Measurements from ENCODE around the gene LMAN1. TPM values are rescaled to one million over a fixed set of nuclear protein-coding genes. Genes with fewer than 3 reads are reported as not detected.

The LMAN1 gene
- total RNA-seq, 4 donors from 2014 or later = 122 to 198 (median 170) TPM

- H3K9me3 ChIP-seq = no peaks in the 10 kb centered on the region
- H3K4me3 ChIP-seq (replicated peaks in 1 of 3) = no peak overlapping the region
- DNase-seq = no peak
- WGBS, 2 donors = 53 to 60% methylated on average over 6 of the region's 6 CpGs
- no peaks in the 10 kb centered on the region for H3K27me3 ChIP-seq
- H3K36me3 ChIP-seq = no peaks in the 10 kb centered on the region
- no peak overlapping the region for H3K27ac ChIP-seq
- no peaks in the 10 kb centered on the region for H3K4me1 ChIP-seq
- intact Hi-C loops (cut with DNase I) = no loop called here
- TF ChIP-seq CTCF (IDR thresholded peaks at IDR 0.05) = no peak
- no peak for TF ChIP-seq POLR2A (IDR thresholded peaks at IDR 0.05)
These were observed 24.8 kb upstream of the LMAN1 start for GRCh38 chr18:59383851-59384250.

- 84 to 89% methylated on average over 7 of the region's 7 CpGs for WGBS, 2 donors
- Histone ChIP-seq H3K27ac (no peak overlapping the region), H3K4me1 (no peaks in the 10 kb centered on the region), H3K27me3 (no peaks in the 10 kb centered on the region), H3K36me3 (no peaks in the 10 kb centered on the region), H3K4me3 (replicated peaks in 1 of 3) (no peak overlapping the region), H3K9me3 (no peaks in the 10 kb centered on the region)
- intact Hi-C loops (cut with DNase I) = no loop called here
- TF ChIP-seq CTCF (IDR thresholded peaks at IDR 0.05) (no peak), POLR2A (IDR thresholded peaks at IDR 0.05) (no peak)
- no peak for DNase-seq
These were observed 23.3 kb upstream of the LMAN1 start for GRCh38 chr18:59382383-59382782.

DNA sequence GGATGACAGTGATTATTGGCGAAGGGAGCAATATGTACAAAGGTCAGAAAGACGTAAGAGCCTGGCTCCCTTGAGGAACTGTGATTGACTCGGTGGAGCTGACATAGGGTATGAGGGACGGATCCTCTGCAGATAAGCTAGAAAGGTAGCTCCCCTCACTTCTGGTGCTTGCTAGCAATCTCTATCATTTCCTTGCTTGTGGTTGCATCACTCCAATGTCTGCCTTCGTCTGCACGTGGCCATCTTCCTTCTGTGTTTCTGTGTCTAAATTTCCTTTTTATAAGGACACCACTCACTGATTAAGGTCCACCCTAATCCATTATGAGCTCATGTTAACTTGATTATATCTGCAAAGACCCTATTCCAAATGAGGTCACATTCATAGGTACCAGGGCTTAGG lies 22.9 kb upstream of the LMAN1 start:
- intact Hi-C loops (cut with DNase I) = no loop called here
- Histone ChIP-seq H3K27ac (no peak overlapping the region), H3K4me1 (no peaks in the 10 kb centered on the region), H3K36me3 (no peaks in the 10 kb centered on the region), H3K27me3 (no peaks in the 10 kb centered on the region), H3K9me3 (no peaks in the 10 kb centered on the region), H3K4me3 (replicated peaks in 1 of 3) (no peak overlapping the region)
- no peak for DNase-seq
- WGBS, 2 donors = 76 to 83% methylated on average over 6 of the region's 6 CpGs
- TF ChIP-seq CTCF (IDR thresholded peaks at IDR 0.05) = no peak
- no peak for TF ChIP-seq POLR2A (IDR thresholded peaks at IDR 0.05)

DNA sequence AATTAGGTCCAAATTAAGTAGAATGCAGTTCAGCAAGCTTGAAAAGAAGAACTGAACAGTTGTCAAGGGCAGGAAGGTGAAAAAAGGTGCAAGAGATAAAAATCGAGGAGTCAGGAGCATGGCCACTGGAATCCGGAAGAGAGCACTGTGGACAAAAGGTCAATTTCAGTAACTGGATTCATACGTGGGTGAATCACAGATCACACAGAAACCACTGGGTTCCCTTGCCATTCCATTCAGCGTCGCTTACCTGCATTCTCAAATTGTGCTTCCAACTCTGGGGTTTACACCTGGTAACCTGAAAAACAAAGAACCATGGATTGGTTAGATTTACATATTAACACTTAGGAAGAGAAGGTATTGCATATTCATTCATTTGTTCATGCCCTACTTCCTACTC lies 21.6 kb upstream of the LMAN1 start:
- H3K9me3 ChIP-seq = no peaks in the 10 kb centered on the region
- no peak for DNase-seq
- intact Hi-C loops (cut with DNase I) = no loop called here
- TF ChIP-seq CTCF (IDR thresholded peaks at IDR 0.05) = no peak
- no peak for TF ChIP-seq POLR2A (IDR thresholded peaks at IDR 0.05)
- no peak overlapping the region for H3K27ac ChIP-seq
- 86 to 92% methylated on average over 5 of the region's 5 CpGs for WGBS, 2 donors
- no peaks in the 10 kb centered on the region for H3K36me3 ChIP-seq
- no peaks in the 10 kb centered on the region for H3K4me1 ChIP-seq
- no peaks in the 10 kb centered on the region for H3K27me3 ChIP-seq
- no peak overlapping the region for H3K4me3 ChIP-seq (replicated peaks in 1 of 3)

DNA sequence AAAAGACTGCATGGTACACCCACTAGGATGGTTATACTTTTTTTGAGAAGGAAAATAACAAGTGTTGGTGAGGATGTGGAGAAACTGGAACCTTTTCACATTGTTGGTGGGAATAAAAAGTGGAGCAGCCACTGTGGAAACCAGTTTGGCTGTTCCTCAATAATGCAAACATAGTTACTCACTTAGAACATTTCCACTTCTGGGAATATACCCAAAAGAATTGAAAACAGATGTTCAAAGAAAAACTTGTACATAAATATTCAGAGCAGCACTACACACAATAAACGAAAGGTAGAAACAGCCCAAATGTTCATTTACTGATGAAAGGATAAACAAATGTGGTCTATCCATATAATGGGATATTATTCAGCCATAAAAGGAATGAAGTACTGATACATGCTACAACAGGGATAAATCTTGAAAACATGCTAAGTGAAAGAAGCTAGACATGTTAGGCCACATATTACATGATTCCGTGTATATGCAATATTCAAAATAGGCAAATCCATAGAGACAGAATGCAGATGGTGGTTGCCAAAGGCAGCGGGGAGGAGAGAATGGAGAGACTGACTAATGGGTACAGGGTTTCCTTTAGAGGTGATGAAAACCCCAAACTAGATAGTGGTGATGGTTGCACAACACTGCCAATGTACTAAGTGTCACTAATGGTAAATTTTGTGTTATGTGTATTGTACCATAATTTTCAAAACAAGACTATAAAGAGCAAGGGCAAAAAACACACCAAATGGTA lies 20.9 kb upstream of the LMAN1 start:
- Histone ChIP-seq H3K27ac (no peak overlapping the region), H3K9me3 (no peaks in the 10 kb centered on the region), H3K4me1 (no peaks in the 10 kb centered on the region), H3K36me3 (no peaks in the 10 kb centered on the region), H3K27me3 (no peaks in the 10 kb centered on the region), H3K4me3 (replicated peaks in 1 of 3) (no peak overlapping the region)
- DNase-seq = no peak
- TF ChIP-seq POLR2A (IDR thresholded peaks at IDR 0.05) = no peak
- no peak for TF ChIP-seq CTCF (IDR thresholded peaks at IDR 0.05)
- 87 to 88% methylated on average over 3 of the region's 3 CpGs for WGBS, 2 donors
- intact Hi-C loops (cut with DNase I) = no loop called here

All from thyroid gland (tissue), 4 donors.